H1 (cell line): ENCODE data around the gene APOBEC3C. TPM values are rescaled to one million over a fixed set of nuclear protein-coding genes. Genes with fewer than 3 reads are reported as not detected.

Experiments
- BCL11A ChIP-seq, 2 experiments: IDR thresholded peaks; one replicate each; pipeline ENCODE4 v1.6.1; 2011; ENCODE audit warnings: low read depth in 2 of 2, low read length in 2 of 2, mild to moderate bottlenecking in 2 of 2
- HDAC6 ChIP-seq: IDR thresholded peaks from one replicate; pipeline ENCODE4 v1.7.1; 2012; ENCODE audit warnings: low read depth, mild to moderate bottlenecking, inconsistent platforms, low read length, moderate library complexity
- JUN ChIP-seq: IDR thresholded peaks from 2 replicates; pipeline ENCODE4 v1.6.1; 2011; ENCODE audit warnings: low read depth, mild to moderate bottlenecking, improper control_type of control experiment, low read length
- SP1 ChIP-seq: IDR thresholded peaks from 2 replicates; pipeline ENCODE4 v1.6.1; 2011; ENCODE audit warnings: low read depth, low read length
- TAF1 ChIP-seq: IDR thresholded peaks from 2 replicates; pipeline ENCODE4 v1.6.1; 2011; ENCODE audit warnings: mild to moderate bottlenecking, low read depth, low read length
- polyA plus RNA-seq, 7 experiments: library from polyadenylated mRNA; depleted of rRNA in 3 of 7; stranded (reverse) in 5 of 7; unstranded in 2 of 7; fragments of >200 nt in 5 of 7; fragments of 200-250 nt in 2 of 7; gene quantifications; 1 replicate in 5 of 7; 2 replicates in 1 of 7; 4 replicates in 1 of 7; pipeline versions ENCODE4 v1.2.1 to v1.2.3, GENCODE V29; 2011 to 2013; ENCODE audit warnings: missing spikeins in 2 of 7, mixed read lengths in 2 of 7
- total RNA-seq: library from RNA; stranded (reverse); fragmentation: NEBNext Ultra II Directional; extraction: Animal tissue kit (Norgen Biotek cat#: 25700); gene quantifications from 2 replicates; pipeline ENCODE4 v1.2.1, GENCODE V29; 2021
- TF ChIP-seq, protein P1 (sequence below): IDR thresholded peaks from 2 replicates; pipeline ENCODE4 v1.6.1; 2011; ENCODE audit warnings: low read length, improper control_type of control experiment
- TF ChIP-seq, protein P2 (sequence below), 3 experiments: IDR thresholded peaks; 1 replicate in 2 of 3; 2 replicates in 1 of 3; pipeline versions ENCODE4 v1.5.1 to v1.6.1; 2011; ENCODE audit warnings: low read length in 3 of 3, mild to moderate bottlenecking in 3 of 3, inconsistent platforms in 2 of 3, low read depth in 1 of 3, moderate library complexity in 1 of 3; ENCODE audit not compliant: insufficient read depth in 1 of 3; ENCODE audit errors: control extremely low read depth in 1 of 3

APOBEC3C gene
- total and polyA plus RNA-seq, 2 of the 8 experiments (the other 6 are each of a cell fraction or from before 2014, with no cell fraction given), result 20.3 to 23.3 TPM

DNA sequence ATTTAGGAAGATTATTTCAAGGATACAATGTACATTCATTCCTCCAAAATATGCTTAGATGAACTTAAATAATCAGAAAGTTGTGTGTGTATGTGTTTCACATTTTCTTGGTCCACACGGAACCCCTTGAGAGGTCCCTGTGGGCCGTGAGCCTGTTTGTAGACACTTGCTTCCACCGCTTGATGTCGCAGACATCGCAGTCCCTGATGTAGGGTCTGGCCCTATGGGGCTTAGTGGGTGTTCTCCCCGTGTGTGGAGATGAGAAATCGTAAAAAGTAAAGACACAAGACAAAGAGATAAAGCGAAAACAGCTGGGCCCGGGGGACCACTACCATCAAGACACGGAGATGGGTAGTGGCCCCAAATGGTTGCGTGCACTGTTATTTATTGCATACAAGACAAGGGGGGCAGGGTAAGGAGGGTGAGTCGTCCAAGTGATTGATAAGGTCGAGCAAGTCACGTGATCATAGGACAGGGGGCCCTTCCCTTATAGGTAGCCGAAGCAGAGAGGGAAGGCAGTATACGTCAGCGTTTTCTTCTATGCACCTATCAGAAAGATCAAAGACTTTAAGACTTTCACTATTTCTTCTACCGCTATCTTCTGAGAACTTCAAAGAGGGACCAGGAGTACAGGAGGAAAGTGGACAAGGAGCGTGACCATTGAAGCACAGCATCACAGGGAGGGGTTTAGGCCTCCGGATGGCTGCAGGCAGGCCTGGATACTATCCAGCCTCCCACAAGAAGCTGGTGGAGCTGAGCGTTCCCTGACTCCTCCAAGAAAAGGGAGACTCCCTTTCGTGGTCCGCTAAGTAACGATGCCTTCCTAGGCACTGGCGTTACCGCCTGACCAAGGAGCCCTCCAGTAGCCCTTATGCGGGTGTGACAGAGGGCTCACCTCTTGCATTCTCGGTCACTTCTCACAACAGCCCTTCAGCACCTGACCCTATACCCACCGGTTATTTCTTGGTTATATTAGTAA is 1.2 kb upstream of the APOBEC3C start (continued):
- TF ChIP-seq TAF1 (no peak), SP1 (no peak), JUN (no peak), HDAC6 (no peak), BCL11A (IDR thresholded peaks at IDR 0.05; ENCODE audit: low read depth in 2 of 2, low read length in 2 of 2) (no peak)
- TF ChIP-seq, protein P1, sequence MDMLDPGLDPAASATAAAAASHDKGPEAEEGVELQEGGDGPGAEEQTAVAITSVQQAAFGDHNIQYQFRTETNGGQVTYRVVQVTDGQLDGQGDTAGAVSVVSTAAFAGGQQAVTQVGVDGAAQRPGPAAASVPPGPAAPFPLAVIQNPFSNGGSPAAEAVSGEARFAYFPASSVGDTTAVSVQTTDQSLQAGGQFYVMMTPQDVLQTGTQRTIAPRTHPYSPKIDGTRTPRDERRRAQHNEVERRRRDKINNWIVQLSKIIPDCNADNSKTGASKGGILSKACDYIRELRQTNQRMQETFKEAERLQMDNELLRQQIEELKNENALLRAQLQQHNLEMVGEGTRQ, result no peak
- TF ChIP-seq, protein P2, sequence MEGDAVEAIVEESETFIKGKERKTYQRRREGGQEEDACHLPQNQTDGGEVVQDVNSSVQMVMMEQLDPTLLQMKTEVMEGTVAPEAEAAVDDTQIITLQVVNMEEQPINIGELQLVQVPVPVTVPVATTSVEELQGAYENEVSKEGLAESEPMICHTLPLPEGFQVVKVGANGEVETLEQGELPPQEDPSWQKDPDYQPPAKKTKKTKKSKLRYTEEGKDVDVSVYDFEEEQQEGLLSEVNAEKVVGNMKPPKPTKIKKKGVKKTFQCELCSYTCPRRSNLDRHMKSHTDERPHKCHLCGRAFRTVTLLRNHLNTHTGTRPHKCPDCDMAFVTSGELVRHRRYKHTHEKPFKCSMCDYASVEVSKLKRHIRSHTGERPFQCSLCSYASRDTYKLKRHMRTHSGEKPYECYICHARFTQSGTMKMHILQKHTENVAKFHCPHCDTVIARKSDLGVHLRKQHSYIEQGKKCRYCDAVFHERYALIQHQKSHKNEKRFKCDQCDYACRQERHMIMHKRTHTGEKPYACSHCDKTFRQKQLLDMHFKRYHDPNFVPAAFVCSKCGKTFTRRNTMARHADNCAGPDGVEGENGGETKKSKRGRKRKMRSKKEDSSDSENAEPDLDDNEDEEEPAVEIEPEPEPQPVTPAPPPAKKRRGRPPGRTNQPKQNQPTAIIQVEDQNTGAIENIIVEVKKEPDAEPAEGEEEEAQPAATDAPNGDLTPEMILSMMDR (IDR thresholded peaks at IDR 0.05; ENCODE audit: control extremely low read depth in 1 of 3, insufficient read depth in 1 of 3, low read depth in 1 of 3, low read length in 3 of 3), result no peak
